RWPE2 (cell line): ENCODE data around the gene ZACN.

Experiments used
- ATAC-seq: fragments of 200-7000 bp; cut with Tn5 transposase; 3 replicates; pipeline ENCODE4 v1.9.1; 2021; ENCODE audit warnings: low read depth
- DNase-seq: peaks from one replicate; pipeline ENCODE4 v3.0.0-alpha.2; 2020; ENCODE audit warnings: low spot score
- H3K27ac ChIP-seq: fragments of 450-650 bp; 2 replicates; pipeline ENCODE4 v1.5.1; 2017; ENCODE audit warnings: mild to moderate bottlenecking; ENCODE audit not compliant: poor library complexity, severe bottlenecking
- H3K27me3 ChIP-seq: fragments of 250-450 bp; sonication (Bioruptor Pico); 2 replicates; pipeline ENCODE4 v1.5.1; 2021; ENCODE audit warnings: mild to moderate bottlenecking, moderate library complexity; ENCODE audit not compliant: insufficient read depth, poor library complexity, severe bottlenecking
- H3K36me3 ChIP-seq: fragments of 250-450 bp; sonication (Bioruptor Pico); 2 replicates; pipeline ENCODE4 v1.5.1; 2020; ENCODE audit warnings: low read depth, mild to moderate bottlenecking, moderate library complexity
- H3K4me1 ChIP-seq: fragments of 250-450 bp; sonication (Bioruptor Pico); 2 replicates; pipeline ENCODE4 v1.5.1; 2021; ENCODE audit warnings: mild to moderate bottlenecking, moderate library complexity; ENCODE audit not compliant: insufficient read depth, poor library complexity, severe bottlenecking
- H3K4me3 ChIP-seq: fragments of 250-450 bp; sonication (Bioruptor Pico); 2 replicates; pipeline ENCODE4 v1.5.1; 2021; ENCODE audit warnings: mild to moderate bottlenecking, moderate library complexity; ENCODE audit not compliant: severe bottlenecking
- H3K9me3 ChIP-seq: fragments of 250-450 bp; sonication (Bioruptor Pico); 2 replicates; pipeline ENCODE4 v1.5.1; 2021; ENCODE audit warnings: mild to moderate bottlenecking, moderate library complexity; ENCODE audit not compliant: severe bottlenecking
- TF ChIP-seq, protein P1 (sequence below): fragments of 450-650 bp; IDR thresholded peaks from one replicate; pipeline ENCODE4 v1.5.1; 2017; ENCODE audit warnings: mild to moderate bottlenecking, moderate library complexity; ENCODE audit not compliant: poor library complexity, severe bottlenecking

The ZACN gene

DNA sequence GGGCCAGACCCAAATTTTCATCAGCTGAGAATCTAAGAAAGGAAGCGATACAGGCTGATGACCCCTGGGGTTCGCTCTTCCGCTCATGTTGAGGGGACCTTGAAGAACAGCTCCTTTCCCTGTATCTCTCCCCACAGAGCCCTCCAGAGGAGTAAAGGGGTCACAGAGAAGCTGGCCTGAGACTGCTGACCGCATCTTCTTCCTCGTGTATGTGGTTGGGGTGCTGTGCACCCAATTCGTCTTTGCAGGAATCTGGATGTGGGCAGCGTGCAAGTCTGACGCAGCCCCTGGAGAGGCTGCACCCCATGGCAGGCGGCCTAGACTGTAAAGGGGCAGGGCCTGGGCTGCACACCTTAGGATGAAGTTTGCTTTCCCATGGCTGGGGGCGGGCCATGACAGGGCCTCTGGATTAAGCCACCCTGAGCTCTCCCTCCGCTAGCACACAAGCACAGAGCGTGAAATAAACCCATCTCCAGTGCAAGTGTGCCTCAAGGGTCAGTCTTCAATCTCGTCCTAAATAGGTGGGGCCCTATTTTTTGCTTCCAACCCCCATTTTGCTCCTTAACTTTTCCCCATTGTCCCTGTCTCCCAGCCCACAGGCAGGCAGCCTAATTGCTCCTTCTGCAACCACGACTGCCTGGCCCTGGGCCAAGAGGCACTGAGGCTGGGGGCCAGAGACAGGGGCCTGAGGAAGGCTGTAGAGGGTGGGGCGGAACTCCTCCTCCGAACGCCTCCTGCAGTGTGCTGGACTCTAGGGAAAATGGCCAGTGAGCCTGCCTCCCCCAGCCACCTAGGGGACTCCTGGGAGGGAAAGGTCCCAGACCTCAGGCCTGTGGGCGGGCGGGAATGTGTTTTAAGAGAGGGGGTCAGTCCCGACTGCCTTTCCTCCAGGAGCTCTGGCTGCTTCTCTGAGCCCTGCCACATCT is 3.6 kb downstream of the ZACN start:
- ATAC-seq (0 out of 3 replicates have a peak, but pooled peaks have one; percentile 2), DNase-seq (no peak)
- H3K4me1 ChIP-seq: no peaks in the 10 kb centered on the region
- TF ChIP-seq, protein P1, sequence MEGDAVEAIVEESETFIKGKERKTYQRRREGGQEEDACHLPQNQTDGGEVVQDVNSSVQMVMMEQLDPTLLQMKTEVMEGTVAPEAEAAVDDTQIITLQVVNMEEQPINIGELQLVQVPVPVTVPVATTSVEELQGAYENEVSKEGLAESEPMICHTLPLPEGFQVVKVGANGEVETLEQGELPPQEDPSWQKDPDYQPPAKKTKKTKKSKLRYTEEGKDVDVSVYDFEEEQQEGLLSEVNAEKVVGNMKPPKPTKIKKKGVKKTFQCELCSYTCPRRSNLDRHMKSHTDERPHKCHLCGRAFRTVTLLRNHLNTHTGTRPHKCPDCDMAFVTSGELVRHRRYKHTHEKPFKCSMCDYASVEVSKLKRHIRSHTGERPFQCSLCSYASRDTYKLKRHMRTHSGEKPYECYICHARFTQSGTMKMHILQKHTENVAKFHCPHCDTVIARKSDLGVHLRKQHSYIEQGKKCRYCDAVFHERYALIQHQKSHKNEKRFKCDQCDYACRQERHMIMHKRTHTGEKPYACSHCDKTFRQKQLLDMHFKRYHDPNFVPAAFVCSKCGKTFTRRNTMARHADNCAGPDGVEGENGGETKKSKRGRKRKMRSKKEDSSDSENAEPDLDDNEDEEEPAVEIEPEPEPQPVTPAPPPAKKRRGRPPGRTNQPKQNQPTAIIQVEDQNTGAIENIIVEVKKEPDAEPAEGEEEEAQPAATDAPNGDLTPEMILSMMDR: no peak
- peaks cover 17% of the 10 kb centered on the region for H3K36me3 ChIP-seq
- no peak overlapping the region for H3K27ac ChIP-seq
- peaks cover 25% of the 10 kb centered on the region for H3K27me3 ChIP-seq
- H3K9me3 ChIP-seq: no peaks in the 10 kb centered on the region
- H3K4me3 ChIP-seq: no peak overlapping the region

DNA sequence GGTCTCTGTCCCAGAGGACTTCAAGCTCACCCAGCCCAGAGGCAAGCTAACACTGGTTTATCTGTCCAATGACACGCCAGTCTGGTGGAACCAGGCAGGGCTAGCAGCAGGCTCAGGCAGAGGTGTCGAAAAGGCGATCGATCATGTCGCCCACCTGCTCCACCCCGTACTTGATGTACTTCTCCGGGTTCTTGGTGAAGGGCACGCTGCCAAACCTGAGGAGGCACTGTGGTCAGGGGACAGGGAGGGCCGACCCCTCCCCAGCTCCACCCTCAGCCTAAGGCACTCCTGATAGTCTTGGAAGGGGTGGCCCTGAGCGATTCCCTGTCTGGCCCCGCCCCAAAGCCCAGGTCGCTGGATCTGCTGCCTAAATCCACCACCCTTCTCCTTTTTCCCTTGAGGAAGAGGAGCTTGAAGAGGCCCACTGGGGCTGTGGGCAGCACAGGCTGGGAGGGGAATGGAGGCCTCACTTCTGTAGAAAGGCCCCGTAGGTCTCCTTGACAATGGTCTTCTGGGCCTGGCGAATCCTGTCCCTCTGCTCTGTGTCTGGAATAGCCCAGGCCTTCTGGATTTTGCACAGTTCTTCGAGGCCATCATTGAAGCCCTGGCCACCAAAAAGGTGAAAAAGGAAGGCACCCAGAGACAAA is 4.7 kb downstream of the ZACN start:
- Histone ChIP-seq H3K4me3 (no peak overlapping the region), H3K36me3 (peaks cover 25% of the 10 kb centered on the region), H3K9me3 (no peaks in the 10 kb centered on the region), H3K4me1 (no peaks in the 10 kb centered on the region), H3K27ac (no peak overlapping the region), H3K27me3 (peaks cover 16% of the 10 kb centered on the region)
- TF ChIP-seq, protein P1: no peak
- ATAC-seq: no peak
- DNase-seq: no peak

DNA sequence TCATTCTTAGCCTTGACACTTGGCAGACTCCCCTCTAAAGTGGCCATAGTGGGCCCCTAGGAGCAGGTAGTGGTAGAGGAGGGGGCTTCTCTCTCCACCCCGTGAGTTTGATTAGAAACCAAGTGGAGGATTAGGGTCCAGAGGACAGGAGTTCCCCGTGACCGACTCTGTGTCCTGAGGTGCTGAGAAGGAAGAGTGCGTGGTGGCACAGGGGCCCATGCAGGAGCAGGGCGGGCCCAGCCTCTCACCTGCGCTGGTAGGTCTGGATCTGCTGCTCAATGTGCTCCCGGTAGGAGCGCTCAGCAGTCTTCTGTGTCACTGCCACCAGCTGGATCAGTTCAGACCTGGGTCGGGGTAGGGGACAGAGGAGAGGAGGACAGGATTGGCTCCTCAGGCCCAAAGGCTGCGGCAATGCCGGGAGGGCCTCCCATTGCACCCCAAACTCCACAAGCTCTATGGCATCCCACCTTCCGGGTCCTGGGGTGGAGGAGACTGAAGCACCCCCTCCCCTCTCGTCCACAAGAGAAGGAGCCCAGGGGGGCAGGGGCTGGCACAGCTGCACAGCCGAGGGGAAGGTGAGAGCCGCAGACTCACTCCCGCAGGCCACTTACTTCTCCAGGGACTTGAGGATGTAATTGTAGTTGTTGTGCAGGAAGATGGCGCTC is 6.2 kb downstream of the ZACN start:
- ATAC-seq (no peak), DNase-seq (no peak)
- Histone ChIP-seq H3K4me1 (no peaks in the 10 kb centered on the region), H3K27me3 (peaks cover under 1% of the 10 kb centered on the region), H3K4me3 (no peak overlapping the region), H3K9me3 (no peaks in the 10 kb centered on the region), H3K36me3 (peaks cover 40% of the 10 kb centered on the region), H3K27ac (no peak overlapping the region)
- TF ChIP-seq, protein P1: no peak

DNA sequence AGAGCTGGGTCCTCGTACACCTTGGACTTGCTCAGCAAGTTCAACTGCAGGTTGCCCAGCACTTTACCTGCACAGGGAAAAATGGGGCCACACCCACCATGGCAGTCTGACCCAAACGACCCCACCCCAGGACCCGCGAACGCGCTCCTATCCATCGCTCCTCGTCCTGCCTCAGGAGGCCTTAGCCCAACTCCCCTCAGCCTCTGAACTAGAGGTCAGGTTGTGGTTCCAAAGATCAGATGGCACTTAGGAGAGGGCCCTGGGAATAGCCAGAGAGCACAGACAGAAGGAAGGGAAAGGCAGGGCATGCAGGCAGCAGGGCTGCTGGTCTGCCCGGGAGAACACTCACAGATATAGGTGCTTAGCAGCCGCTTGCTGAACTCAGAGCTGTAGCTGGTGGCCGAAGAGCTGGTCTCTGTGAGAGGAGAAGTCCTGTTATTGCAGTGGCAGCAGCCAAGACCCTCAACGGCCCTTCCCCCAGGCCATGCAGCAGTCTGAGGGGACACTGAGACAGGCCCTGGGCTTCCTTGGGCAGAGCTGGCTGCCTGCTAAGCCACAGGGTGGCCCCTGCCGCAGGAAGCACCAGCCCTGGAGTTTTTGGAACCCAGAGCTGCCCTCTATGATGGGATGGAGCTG is 6.9 kb downstream of the ZACN start:
- ATAC-seq: no peak
- Histone ChIP-seq H3K27me3 (no peaks in the 10 kb centered on the region), H3K4me1 (no peaks in the 10 kb centered on the region), H3K36me3 (peaks cover 42% of the 10 kb centered on the region), H3K9me3 (no peaks in the 10 kb centered on the region), H3K27ac (no peak overlapping the region), H3K4me3 (no peak overlapping the region)
- no peak for DNase-seq
- TF ChIP-seq, protein P1: no peak
